ENCODE data around the gene ARHGEF16.

GRCh38 chr1:3479511-3480368 lies 25.3 kb downstream of the ARHGEF16 start:
- no peak for TF ChIP-seq POLR2A (IDR thresholded peaks at IDR 0.05; ENCODE audit: low read length)
- no peak for TF ChIP-seq GATA1 (IDR thresholded peaks at IDR 0.05; ENCODE audit: low read depth, low read length)
